Hepatocyte (in vitro differentiated cells): ENCODE data around the gene RNF130.

ENCODE experiments used
- CTCF ChIP-seq: fragments of 200-600 bp; sonication (generic); IDR thresholded peaks from 2 replicates; pipeline ENCODE4 v1.5.1; 2016; ENCODE audit warnings: antibody characterized with exemption, mild to moderate bottlenecking; ENCODE audit not compliant: poor library complexity
- EZH2 ChIP-seq: fragments of 200-600 bp; sonication (generic); IDR thresholded peaks from 2 replicates; pipeline ENCODE4 v1.6.1; 2016; ENCODE audit warnings: antibody characterized with exemption, mild to moderate bottlenecking, borderline replicate concordance
- EZH2phosphoT487 ChIP-seq: fragments of 200-600 bp; sonication (generic); IDR thresholded peaks from one replicate; pipeline ENCODE4 v1.6.1; 2018; ENCODE audit warnings: antibody characterized with exemption, mild to moderate bottlenecking, low read depth, moderate library complexity; ENCODE audit not compliant: unreplicated experiment, severe bottlenecking

- TF ChIP-seq EZH2 (no peak), CTCF (no peak), EZH2phosphoT487 (no peak)
These were observed 19.2 kb downstream of the RNF130 start for GRCh38 chr5:180052211-180052818.
